ENCODE results near the gene EHBP1. TPM values are rescaled to one million over a fixed set of nuclear protein-coding genes. Genes with fewer than 3 reads are reported as not detected.
A peak's percentile ranks its signal among the peaks of the same experiment; 100 is the strongest.

The EHBP1 gene
- total RNA-seq, 3 donors from 2014 or later (not counting 1 experiment from before 2014, with no cell fraction given), result 22.4 to 33.4 (median 28.3) TPM

- no peak for DNase-seq
- Mint-ChIP-seq H3K9me3 (no peaks in the 10 kb centered on the region), H3K27me3 (ENCODE audit: low read depth in 2 of 2) (no peaks in the 10 kb centered on the region), H3K4me3 (no peak overlapping the region), H3K4me1 (peaks cover 0 to 18% of the 10 kb centered on the region in 2 donors), H3K27ac (peak overlapping the region in 1 of 2 donors; percentile 45), H3K36me3 (no peaks in the 10 kb centered on the region)
- Histone ChIP-seq H3K4me3 (ENCODE audit: low read length) (no peak overlapping the region), H3K36me3 (ENCODE audit: control insufficient read depth, insufficient read depth, low read length) (no peaks in the 10 kb centered on the region), H3K27ac (ENCODE audit: low read length) (no peak overlapping the region), H3K9me3 (ENCODE audit: control insufficient read depth, insufficient read depth, low read length) (no peaks in the 10 kb centered on the region), H3K27me3 (ENCODE audit: control insufficient read depth, insufficient read depth, low read length) (no peaks in the 10 kb centered on the region), H3K4me1 (ENCODE audit: control insufficient read depth, insufficient read depth, low read length) (no peaks in the 10 kb centered on the region)
- ATAC-seq, result no peak
- 82% methylated on average over 2 of the region's 3 CpGs for WGBS (ENCODE audit: insufficient coverage)
- intact Hi-C loops (cut with micrococcal nuclease), result no loop called here
- no peak for TF ChIP-seq CTCF (IDR thresholded peaks at IDR 0.05)
These were observed 84.4 kb downstream of the EHBP1 start for GRCh38 chr2:62789918-62790317.

- Histone ChIP-seq H3K9me3 (ENCODE audit: control insufficient read depth, insufficient read depth, low read length) (no peaks in the 10 kb centered on the region), H3K36me3 (ENCODE audit: control insufficient read depth, insufficient read depth, low read length) (no peaks in the 10 kb centered on the region), H3K4me3 (ENCODE audit: low read length) (no peak overlapping the region), H3K4me1 (ENCODE audit: control insufficient read depth, insufficient read depth, low read length) (no peaks in the 10 kb centered on the region), H3K27me3 (ENCODE audit: control insufficient read depth, insufficient read depth, low read length) (no peaks in the 10 kb centered on the region), H3K27ac (ENCODE audit: low read length) (no peak overlapping the region)
- ATAC-seq, result no peak
- no peak for TF ChIP-seq CTCF (IDR thresholded peaks at IDR 0.05)
- no CpG with 5 or more reads among the region's 2 CpGs for WGBS (ENCODE audit: insufficient coverage)
- Mint-ChIP-seq H3K4me1 (peaks cover 0 to 13% of the 10 kb centered on the region in 2 donors), H3K27me3 (ENCODE audit: low read depth in 2 of 2) (no peaks in the 10 kb centered on the region), H3K9me3 (no peaks in the 10 kb centered on the region), H3K4me3 (no peak overlapping the region), H3K36me3 (no peaks in the 10 kb centered on the region), H3K27ac (no peak overlapping the region)
- intact Hi-C loops (cut with micrococcal nuclease), result no loop called here
- DNase-seq, result no peak
These were observed 86.9 kb downstream of the EHBP1 start for GRCh38 chr2:62792408-62792807.

GRCh38 chr2:62793213-62793612 lies 87.7 kb downstream of the EHBP1 start:
- no peak overlapping the region for H3K4me3 ChIP-seq (ENCODE audit: low read length)
- TF ChIP-seq CTCF (IDR thresholded peaks at IDR 0.05), result no peak
- Mint-ChIP-seq H3K27ac (no peak overlapping the region), H3K36me3 (no peaks in the 10 kb centered on the region), H3K4me3 (no peak overlapping the region), H3K9me3 (no peaks in the 10 kb centered on the region), H3K4me1 (peaks cover 0 to 13% of the 10 kb centered on the region in 2 donors), H3K27me3 (ENCODE audit: low read depth in 2 of 2) (no peaks in the 10 kb centered on the region)
- H3K9me3 ChIP-seq (ENCODE audit: control insufficient read depth, insufficient read depth, low read length), result no peaks in the 10 kb centered on the region
- H3K27ac ChIP-seq (ENCODE audit: low read length), result no peak overlapping the region
- WGBS (ENCODE audit: insufficient coverage), result 100% methylated on average over 2 of the region's 2 CpGs
- H3K4me1 ChIP-seq (ENCODE audit: control insufficient read depth, insufficient read depth, low read length), result no peaks in the 10 kb centered on the region
- H3K36me3 ChIP-seq (ENCODE audit: control insufficient read depth, insufficient read depth, low read length), result no peaks in the 10 kb centered on the region
- ATAC-seq (no peak), DNase-seq (no peak)
- H3K27me3 ChIP-seq (ENCODE audit: control insufficient read depth, insufficient read depth, low read length), result no peaks in the 10 kb centered on the region
- intact Hi-C loops (cut with micrococcal nuclease), result no loop called here

- DNase-seq (no peak), ATAC-seq (no peak)
- WGBS (ENCODE audit: insufficient coverage), result 100% methylated on average over 1 of the region's 2 CpGs
- TF ChIP-seq CTCF (IDR thresholded peaks at IDR 0.05), result no peak
- Mint-ChIP-seq H3K4me1 (peaks cover 0 to 1% of the 10 kb centered on the region in 2 donors), H3K27me3 (ENCODE audit: low read depth in 2 of 2) (no peaks in the 10 kb centered on the region), H3K9me3 (no peaks in the 10 kb centered on the region), H3K27ac (no peak overlapping the region), H3K36me3 (no peaks in the 10 kb centered on the region), H3K4me3 (no peak overlapping the region)
- intact Hi-C loops (cut with micrococcal nuclease), result no loop called here
- Histone ChIP-seq H3K27me3 (ENCODE audit: control insufficient read depth, insufficient read depth, low read length) (no peaks in the 10 kb centered on the region), H3K9me3 (ENCODE audit: control insufficient read depth, insufficient read depth, low read length) (no peaks in the 10 kb centered on the region), H3K27ac (ENCODE audit: low read length) (no peak overlapping the region), H3K4me3 (ENCODE audit: low read length) (no peak overlapping the region), H3K36me3 (ENCODE audit: control insufficient read depth, insufficient read depth, low read length) (no peaks in the 10 kb centered on the region), H3K4me1 (ENCODE audit: control insufficient read depth, insufficient read depth, low read length) (no peaks in the 10 kb centered on the region)
These were observed 89.3 kb downstream of the EHBP1 start for GRCh38 chr2:62794791-62795190.
